Panc1 (cell line): Measurements from ENCODE around the gene CLDN2.

Source experiments
- POLR2AphosphoS5 ChIP-seq: IDR thresholded peaks from 2 replicates; pipeline ENCODE4 v1.6.1; 2012; ENCODE audit warnings: mild to moderate bottlenecking, low read depth, low read length, moderate library complexity
- SIN3A ChIP-seq: IDR thresholded peaks from 2 replicates; pipeline ENCODE4 v1.6.1; 2012; ENCODE audit warnings: low read depth, mild to moderate bottlenecking, low read length, moderate library complexity, borderline replicate concordance; ENCODE audit not compliant: insufficient read depth
- TCF7L2 ChIP-seq: IDR thresholded peaks from 2 replicates; pipeline ENCODE4 v1.6.1; 2011; ENCODE audit warnings: mild to moderate bottlenecking, low read depth, low read length, inconsistent platforms
- TF ChIP-seq, protein P1 (sequence below): fragments of 450-650 bp; IDR thresholded peaks from 2 replicates; pipeline ENCODE4 v1.5.1; 2017; ENCODE audit warnings: mild to moderate bottlenecking
- TF ChIP-seq, protein P2 (sequence below), 2 experiments: IDR thresholded peaks; 2 replicates each; pipeline ENCODE4 v1.6.1; 2011 to 2012; ENCODE audit warnings: low read depth in 2 of 2, control low read depth in 1 of 2, low read length in 1 of 2, mild to moderate bottlenecking in 1 of 2, moderate library complexity in 1 of 2; ENCODE audit not compliant: insufficient read depth in 1 of 2

DNA sequence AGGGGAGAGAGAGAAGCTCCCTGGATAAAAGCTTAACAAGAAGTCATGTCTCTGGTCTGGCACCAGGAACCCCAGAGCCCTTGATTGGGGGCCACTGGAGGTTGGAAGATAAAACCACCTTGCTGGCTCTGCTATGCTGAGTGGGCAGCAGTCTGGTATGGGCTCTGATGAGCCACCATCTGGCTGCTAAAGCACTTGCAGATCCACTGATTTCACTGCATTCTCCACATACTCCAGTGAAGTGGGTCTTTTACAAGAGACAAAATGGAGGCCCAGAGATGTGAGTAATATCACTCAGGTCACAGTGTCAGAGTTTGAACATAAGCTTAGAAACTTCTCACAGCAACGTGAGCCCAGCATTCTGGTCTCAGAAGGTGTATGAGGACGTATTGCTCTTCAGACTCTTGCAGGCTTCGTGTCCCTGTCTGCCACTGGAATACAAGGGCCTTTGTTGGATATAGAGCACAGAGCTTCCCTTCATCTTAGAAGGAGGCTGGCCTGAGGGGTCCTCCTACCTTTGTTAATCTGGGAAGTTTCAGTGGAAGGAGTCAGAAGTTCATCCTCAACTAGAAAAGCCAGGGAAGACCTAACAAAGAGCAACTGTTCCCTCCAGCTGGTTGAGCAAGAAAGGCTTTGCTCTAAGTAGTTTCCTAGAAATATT, 11.8 kb downstream of the CLDN2 start:
- TF ChIP-seq, protein P1, sequence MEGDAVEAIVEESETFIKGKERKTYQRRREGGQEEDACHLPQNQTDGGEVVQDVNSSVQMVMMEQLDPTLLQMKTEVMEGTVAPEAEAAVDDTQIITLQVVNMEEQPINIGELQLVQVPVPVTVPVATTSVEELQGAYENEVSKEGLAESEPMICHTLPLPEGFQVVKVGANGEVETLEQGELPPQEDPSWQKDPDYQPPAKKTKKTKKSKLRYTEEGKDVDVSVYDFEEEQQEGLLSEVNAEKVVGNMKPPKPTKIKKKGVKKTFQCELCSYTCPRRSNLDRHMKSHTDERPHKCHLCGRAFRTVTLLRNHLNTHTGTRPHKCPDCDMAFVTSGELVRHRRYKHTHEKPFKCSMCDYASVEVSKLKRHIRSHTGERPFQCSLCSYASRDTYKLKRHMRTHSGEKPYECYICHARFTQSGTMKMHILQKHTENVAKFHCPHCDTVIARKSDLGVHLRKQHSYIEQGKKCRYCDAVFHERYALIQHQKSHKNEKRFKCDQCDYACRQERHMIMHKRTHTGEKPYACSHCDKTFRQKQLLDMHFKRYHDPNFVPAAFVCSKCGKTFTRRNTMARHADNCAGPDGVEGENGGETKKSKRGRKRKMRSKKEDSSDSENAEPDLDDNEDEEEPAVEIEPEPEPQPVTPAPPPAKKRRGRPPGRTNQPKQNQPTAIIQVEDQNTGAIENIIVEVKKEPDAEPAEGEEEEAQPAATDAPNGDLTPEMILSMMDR: no peak
- TF ChIP-seq TCF7L2: no peak
- no peak for TF ChIP-seq POLR2AphosphoS5
- TF ChIP-seq, protein P2, sequence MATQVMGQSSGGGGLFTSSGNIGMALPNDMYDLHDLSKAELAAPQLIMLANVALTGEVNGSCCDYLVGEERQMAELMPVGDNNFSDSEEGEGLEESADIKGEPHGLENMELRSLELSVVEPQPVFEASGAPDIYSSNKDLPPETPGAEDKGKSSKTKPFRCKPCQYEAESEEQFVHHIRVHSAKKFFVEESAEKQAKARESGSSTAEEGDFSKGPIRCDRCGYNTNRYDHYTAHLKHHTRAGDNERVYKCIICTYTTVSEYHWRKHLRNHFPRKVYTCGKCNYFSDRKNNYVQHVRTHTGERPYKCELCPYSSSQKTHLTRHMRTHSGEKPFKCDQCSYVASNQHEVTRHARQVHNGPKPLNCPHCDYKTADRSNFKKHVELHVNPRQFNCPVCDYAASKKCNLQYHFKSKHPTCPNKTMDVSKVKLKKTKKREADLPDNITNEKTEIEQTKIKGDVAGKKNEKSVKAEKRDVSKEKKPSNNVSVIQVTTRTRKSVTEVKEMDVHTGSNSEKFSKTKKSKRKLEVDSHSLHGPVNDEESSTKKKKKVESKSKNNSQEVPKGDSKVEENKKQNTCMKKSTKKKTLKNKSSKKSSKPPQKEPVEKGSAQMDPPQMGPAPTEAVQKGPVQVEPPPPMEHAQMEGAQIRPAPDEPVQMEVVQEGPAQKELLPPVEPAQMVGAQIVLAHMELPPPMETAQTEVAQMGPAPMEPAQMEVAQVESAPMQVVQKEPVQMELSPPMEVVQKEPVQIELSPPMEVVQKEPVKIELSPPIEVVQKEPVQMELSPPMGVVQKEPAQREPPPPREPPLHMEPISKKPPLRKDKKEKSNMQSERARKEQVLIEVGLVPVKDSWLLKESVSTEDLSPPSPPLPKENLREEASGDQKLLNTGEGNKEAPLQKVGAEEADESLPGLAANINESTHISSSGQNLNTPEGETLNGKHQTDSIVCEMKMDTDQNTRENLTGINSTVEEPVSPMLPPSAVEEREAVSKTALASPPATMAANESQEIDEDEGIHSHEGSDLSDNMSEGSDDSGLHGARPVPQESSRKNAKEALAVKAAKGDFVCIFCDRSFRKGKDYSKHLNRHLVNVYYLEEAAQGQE (IDR thresholded peaks at IDR 0.05; ENCODE audit: insufficient read depth in 1 of 2, low read depth in 2 of 2, low read length in 1 of 2): no peak
- TF ChIP-seq SIN3A: no peak
